HG03280 (cell line): ENCODE results near the gene MCU.
"Not testable (repeated sequence)": the region's sequence is repeated elsewhere in the genome, so short reads cannot be mapped to it uniquely, and the experiment has no call there.

ENCODE experiments used
- ATAC-seq: cut with Tn5 transposase; IDR thresholded peaks from one replicate; pipeline ENCODE4 v1.9.1; 2021; ENCODE audit warnings: mild to moderate bottlenecking, moderate library complexity; ENCODE audit not compliant: unreplicated experiment

Gene MCU

GRCh38 chr10:72758930-72759329, 67.0 kb downstream of the MCU start:
- not testable (repeated sequence) for ATAC-seq

GRCh38 chr10:72759584-72759983, 67.6 kb downstream of the MCU start:
- no peak for ATAC-seq

- no peak for ATAC-seq
These were observed 69.6 kb downstream of the MCU start for GRCh38 chr10:72761498-72761897.

GRCh38 chr10:72762042-72762441, 70.1 kb downstream of the MCU start:
- ATAC-seq, result no peak

GRCh38 chr10:72763201-72763600, 71.3 kb downstream of the MCU start:
- ATAC-seq, result no peak

GRCh38 chr10:72764151-72764550, 72.2 kb downstream of the MCU start:
- no peak for ATAC-seq

GRCh38 chr10:72765051-72765745, 73.3 kb downstream of the MCU start:
- ATAC-seq, result no peak

- ATAC-seq, result not testable (repeated sequence)
These were observed 79.3 kb downstream of the MCU start for GRCh38 chr10:72771195-72771594.

GRCh38 chr10:72772031-72772430, 80.1 kb downstream of the MCU start:
- no peak for ATAC-seq

GRCh38 chr10:72779874-72780273, 87.9 kb downstream of the MCU start:
- ATAC-seq, result no peak

GRCh38 chr10:72782649-72783330, 90.8 kb downstream of the MCU start:
- no peak for ATAC-seq

GRCh38 chr10:72783410-72783833, 91.5 kb downstream of the MCU start:
- no peak for ATAC-seq

GRCh38 chr10:72784551-72785351, 92.8 kb downstream of the MCU start:
- no peak for ATAC-seq

- no peak for ATAC-seq
These were observed 93.5 kb downstream of the MCU start for GRCh38 chr10:72785409-72785808.

- no peak for ATAC-seq
These were observed 98.5 kb downstream of the MCU start for GRCh38 chr10:72790216-72790990.

GRCh38 chr10:72792288-72792687, 100.3 kb downstream of the MCU start:
- no peak for ATAC-seq

- ATAC-seq, result no peak
These were observed 101.8 kb downstream of the MCU start for GRCh38 chr10:72793752-72794151.

GRCh38 chr10:72794260-72794659, 102.3 kb downstream of the MCU start:
- no peak for ATAC-seq

GRCh38 chr10:72796042-72796441, 104.1 kb downstream of the MCU start:
- ATAC-seq, result no peak

GRCh38 chr10:72796538-72796937, 104.6 kb downstream of the MCU start:
- ATAC-seq, result no peak
